Measurements from ENCODE around the gene E2F4.
A peak's percentile ranks its signal among the peaks of the same experiment; 100 is the strongest.

The E2F4 gene

GRCh38 chr16:67173808-67174705 lies 17.9 kb upstream of the E2F4 start:
- DNase-seq (ENCODE audit: low read depth in 2 of 2): peak; percentile 47 to 54

- DNase-seq (ENCODE audit: low read depth in 2 of 2): no peak
Measured at GRCh38 chr16:67174706-67175231, 17.2 kb upstream of the E2F4 start.

GRCh38 chr16:67176662-67177061 lies 15.3 kb upstream of the E2F4 start:
- DNase-seq (ENCODE audit: low read depth in 2 of 2): no peak

GRCh38 chr16:67177743-67178699 lies 13.9 kb upstream of the E2F4 start:
- DNase-seq (ENCODE audit: low read depth in 2 of 2): peak in 1 of 2 donors; percentile 37

- DNase-seq (ENCODE audit: low read depth in 2 of 2): no peak
Measured at GRCh38 chr16:67179421-67180080, 12.4 kb upstream of the E2F4 start.

GRCh38 chr16:67180166-67180565 lies 11.8 kb upstream of the E2F4 start:
- no peak for DNase-seq (ENCODE audit: low read depth in 2 of 2)

- DNase-seq (ENCODE audit: low read depth in 2 of 2): no peak
Measured at GRCh38 chr16:67181346-67181745, 10.6 kb upstream of the E2F4 start.

GRCh38 chr16:67182288-67182687 lies 9.7 kb upstream of the E2F4 start:
- no peak for DNase-seq (ENCODE audit: low read depth in 2 of 2)

GRCh38 chr16:67183284-67183626 lies 8.7 kb upstream of the E2F4 start:
- DNase-seq (ENCODE audit: low read depth in 2 of 2): no peak

- DNase-seq (ENCODE audit: low read depth in 2 of 2): peak; percentile 85 to 94
Measured at GRCh38 chr16:67183627-67184452, 8.1 kb upstream of the E2F4 start, which contains the start of gene MATCAP1. TSS of gene MATCAP1 (minus strand) at chr16:67183963. CDS start at chr16:67180610, 3,353 bp downstream.

- no peak for DNase-seq (ENCODE audit: low read depth in 2 of 2)
Measured at GRCh38 chr16:67184453-67184994, 7.4 kb upstream of the E2F4 start.

GRCh38 chr16:67184995-67185650 lies 6.8 kb upstream of the E2F4 start:
- DNase-seq (ENCODE audit: low read depth in 2 of 2): peak; percentile 82 to 87

GRCh38 chr16:67185651-67186134 lies 6.3 kb upstream of the E2F4 start:
- no peak for DNase-seq (ENCODE audit: low read depth in 2 of 2)

GRCh38 chr16:67186550-67186950 lies 5.4 kb upstream of the E2F4 start:
- no peak for DNase-seq (ENCODE audit: low read depth in 2 of 2)

- DNase-seq (ENCODE audit: low read depth in 2 of 2): no peak
Measured at GRCh38 chr16:67187175-67187890, 4.6 kb upstream of the E2F4 start.

GRCh38 chr16:67188323-67188722 lies 3.6 kb upstream of the E2F4 start:
- no peak for DNase-seq (ENCODE audit: low read depth in 2 of 2)

- DNase-seq (ENCODE audit: low read depth in 2 of 2): no peak
Measured at GRCh38 chr16:67188798-67189197, 3.2 kb upstream of the E2F4 start.

- DNase-seq (ENCODE audit: low read depth in 2 of 2): no peak
Measured at GRCh38 chr16:67190041-67190440, 1.9 kb upstream of the E2F4 start, which contains the start of gene EXOC3L1. TSS of gene EXOC3L1 (minus strand) at chr16:67190136. CDS start at chr16:67189676, 460 bp downstream.

Measured in stimulated activated CD4-positive, alpha-beta T cell treated with anti-CD3 and anti-CD28 coated beads, Interleukin-4, amount 100 ng/mL, for 48 hours (primary cell).